Measurements from ENCODE around the gene CPNE4.

GRCh38 chr3:131975047-131975446 is 59.8 kb downstream of the CPNE4 start:
- TF ChIP-seq U2AF1 (optimal IDR thresholded peaks at IDR 0.05; ENCODE audit: low read depth, low read length): no peak
- TF ChIP-seq, protein P1, sequence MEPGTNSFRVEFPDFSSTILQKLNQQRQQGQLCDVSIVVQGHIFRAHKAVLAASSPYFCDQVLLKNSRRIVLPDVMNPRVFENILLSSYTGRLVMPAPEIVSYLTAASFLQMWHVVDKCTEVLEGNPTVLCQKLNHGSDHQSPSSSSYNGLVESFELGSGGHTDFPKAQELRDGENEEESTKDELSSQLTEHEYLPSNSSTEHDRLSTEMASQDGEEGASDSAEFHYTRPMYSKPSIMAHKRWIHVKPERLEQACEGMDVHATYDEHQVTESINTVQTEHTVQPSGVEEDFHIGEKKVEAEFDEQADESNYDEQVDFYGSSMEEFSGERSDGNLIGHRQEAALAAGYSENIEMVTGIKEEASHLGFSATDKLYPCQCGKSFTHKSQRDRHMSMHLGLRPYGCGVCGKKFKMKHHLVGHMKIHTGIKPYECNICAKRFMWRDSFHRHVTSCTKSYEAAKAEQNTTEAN (CRISPR knock-in tag; IDR thresholded peaks at IDR 0.05): no peak
- no peak for TF ChIP-seq HDGF (IDR thresholded peaks at IDR 0.05)
- no peak for TF ChIP-seq MYC (IDR thresholded peaks at IDR 0.05; ENCODE audit: low read depth, low read length)
- no peak for TF ChIP-seq MYC (CRISPR knock-in tag; IDR thresholded peaks at IDR 0.05; ENCODE audit: borderline replicate concordance, low read depth)
- TF ChIP-seq RB1 (IDR thresholded peaks at IDR 0.05; ENCODE audit: low read depth): no peak
- TF ChIP-seq ZNF311 (CRISPR knock-in tag; IDR thresholded peaks at IDR 0.05): no peak
- no peak for TF ChIP-seq SRSF1 (IDR thresholded peaks at IDR 0.05; ENCODE audit: low read depth, low read length)
- no peak for TF ChIP-seq CBFB (CRISPR knock-in tag; IDR thresholded peaks at IDR 0.05)
- TF ChIP-seq, protein P2, sequence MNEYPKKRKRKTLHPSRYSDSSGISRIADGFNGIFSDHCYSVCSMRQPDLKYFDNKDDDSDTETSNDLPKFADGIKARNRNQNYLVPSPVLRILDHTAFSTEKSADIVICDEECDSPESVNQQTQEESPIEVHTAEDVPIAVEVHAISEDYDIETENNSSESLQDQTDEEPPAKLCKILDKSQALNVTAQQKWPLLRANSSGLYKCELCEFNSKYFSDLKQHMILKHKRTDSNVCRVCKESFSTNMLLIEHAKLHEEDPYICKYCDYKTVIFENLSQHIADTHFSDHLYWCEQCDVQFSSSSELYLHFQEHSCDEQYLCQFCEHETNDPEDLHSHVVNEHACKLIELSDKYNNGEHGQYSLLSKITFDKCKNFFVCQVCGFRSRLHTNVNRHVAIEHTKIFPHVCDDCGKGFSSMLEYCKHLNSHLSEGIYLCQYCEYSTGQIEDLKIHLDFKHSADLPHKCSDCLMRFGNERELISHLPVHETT (CRISPR knock-in tag; conservative IDR thresholded peaks at IDR 0.05 in 1 of 2, IDR thresholded peaks at IDR 0.05 in 1 of 2): no peak

All from K562 (cell line).